ENCODE data around the gene REEP5. TPM values are rescaled to one million over a fixed set of nuclear protein-coding genes. Genes with fewer than 3 reads are reported as not detected.

REEP5 gene
- total and polyA plus RNA-seq, 9 of the 15 experiments (the other 6 are each of a cell fraction or from before 2014, with no cell fraction given), result 14.7 to 102 (median 36.0) TPM

DNA sequence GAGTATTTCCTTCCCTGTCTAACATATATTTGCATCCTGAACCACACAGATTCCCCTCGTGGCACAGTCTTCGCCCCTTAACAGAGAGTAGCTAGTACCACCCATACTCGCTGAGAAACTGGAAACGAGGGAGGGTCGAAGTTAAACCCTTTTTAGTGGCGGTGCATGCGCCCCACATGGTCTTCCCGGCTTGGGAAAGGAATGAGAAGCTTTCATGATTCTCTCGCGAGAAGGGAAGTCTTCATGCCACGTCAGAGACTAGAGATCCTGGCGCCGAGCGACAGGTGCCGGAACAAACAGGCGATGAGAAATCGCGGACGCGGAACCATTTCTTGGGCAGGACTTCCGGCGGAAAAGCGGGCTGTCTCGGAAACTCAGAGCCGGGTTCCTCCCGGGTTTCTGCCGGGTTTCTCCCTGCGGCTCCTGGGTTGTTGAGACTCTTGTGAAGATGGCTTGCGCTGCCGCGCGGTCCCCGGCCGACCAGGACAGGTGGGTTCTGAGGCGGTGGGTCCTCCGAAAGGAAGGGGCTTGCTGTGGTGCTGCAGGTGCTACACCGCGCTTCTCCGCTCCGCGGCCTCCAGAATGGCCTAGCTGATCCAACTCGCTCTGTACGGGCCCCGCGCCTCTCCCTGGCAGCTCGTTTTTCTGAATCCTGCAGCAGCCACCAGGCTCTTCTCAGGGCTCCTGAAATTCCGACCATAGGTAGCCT lies 60.9 kb downstream of the REEP5 start, which contains the start of gene SRP19 (continued):
- TF ChIP-seq EP300 (IDR thresholded peaks at IDR 0.05; ENCODE audit: low read length) (peak; percentile 31; the same call in 1 of the 2 replicates), ZNF184 (CRISPR knock-in tag; IDR thresholded peaks at IDR 0.05) (no peak), SIRT6 (IDR thresholded peaks at IDR 0.05; ENCODE audit: low read depth, low read length) (no peak), SRSF7 (optimal IDR thresholded peaks at IDR 0.05; ENCODE audit: low read depth, low read length) (no peak), CBX2 (IDR thresholded peaks at IDR 0.05; ENCODE audit: insufficient read depth, low read length, poor library complexity, severe bottlenecking) (no peak), CHD2 (IDR thresholded peaks at IDR 0.05; ENCODE audit: low read depth, low read length) (peak; percentile 98), NCOA2 (IDR thresholded peaks at IDR 0.05; ENCODE audit: partially characterized antibody in 2 of 2) (no peak), ILK (tag; IDR thresholded peaks at IDR 0.05; ENCODE audit: borderline replicate concordance, low read depth) (no peak), ZFPM2 (CRISPR knock-in tag; IDR thresholded peaks at IDR 0.05) (no peak), NELFE (IDR thresholded peaks at IDR 0.05; ENCODE audit: insufficient read depth, insufficient read length) (no peak), GATAD2B (IDR thresholded peaks at IDR 0.05; ENCODE audit: borderline replicate concordance) (no peak)
- TF ChIP-seq, protein P1, sequence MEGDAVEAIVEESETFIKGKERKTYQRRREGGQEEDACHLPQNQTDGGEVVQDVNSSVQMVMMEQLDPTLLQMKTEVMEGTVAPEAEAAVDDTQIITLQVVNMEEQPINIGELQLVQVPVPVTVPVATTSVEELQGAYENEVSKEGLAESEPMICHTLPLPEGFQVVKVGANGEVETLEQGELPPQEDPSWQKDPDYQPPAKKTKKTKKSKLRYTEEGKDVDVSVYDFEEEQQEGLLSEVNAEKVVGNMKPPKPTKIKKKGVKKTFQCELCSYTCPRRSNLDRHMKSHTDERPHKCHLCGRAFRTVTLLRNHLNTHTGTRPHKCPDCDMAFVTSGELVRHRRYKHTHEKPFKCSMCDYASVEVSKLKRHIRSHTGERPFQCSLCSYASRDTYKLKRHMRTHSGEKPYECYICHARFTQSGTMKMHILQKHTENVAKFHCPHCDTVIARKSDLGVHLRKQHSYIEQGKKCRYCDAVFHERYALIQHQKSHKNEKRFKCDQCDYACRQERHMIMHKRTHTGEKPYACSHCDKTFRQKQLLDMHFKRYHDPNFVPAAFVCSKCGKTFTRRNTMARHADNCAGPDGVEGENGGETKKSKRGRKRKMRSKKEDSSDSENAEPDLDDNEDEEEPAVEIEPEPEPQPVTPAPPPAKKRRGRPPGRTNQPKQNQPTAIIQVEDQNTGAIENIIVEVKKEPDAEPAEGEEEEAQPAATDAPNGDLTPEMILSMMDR (IDR thresholded peaks at IDR 0.05 in 2 of 3, conservative IDR thresholded peaks at IDR 0.05 in 1 of 3; ENCODE audit: insufficient read depth in 2 of 3, low read depth in 1 of 3, low read length in 3 of 3), result no peak
- TF ChIP-seq, protein P2, sequence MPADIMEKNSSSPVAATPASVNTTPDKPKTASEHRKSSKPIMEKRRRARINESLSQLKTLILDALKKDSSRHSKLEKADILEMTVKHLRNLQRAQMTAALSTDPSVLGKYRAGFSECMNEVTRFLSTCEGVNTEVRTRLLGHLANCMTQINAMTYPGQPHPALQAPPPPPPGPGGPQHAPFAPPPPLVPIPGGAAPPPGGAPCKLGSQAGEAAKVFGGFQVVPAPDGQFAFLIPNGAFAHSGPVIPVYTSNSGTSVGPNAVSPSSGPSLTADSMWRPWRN (IDR thresholded peaks at IDR 0.05; ENCODE audit: low read depth), result no peak
- TF ChIP-seq, protein P3, sequence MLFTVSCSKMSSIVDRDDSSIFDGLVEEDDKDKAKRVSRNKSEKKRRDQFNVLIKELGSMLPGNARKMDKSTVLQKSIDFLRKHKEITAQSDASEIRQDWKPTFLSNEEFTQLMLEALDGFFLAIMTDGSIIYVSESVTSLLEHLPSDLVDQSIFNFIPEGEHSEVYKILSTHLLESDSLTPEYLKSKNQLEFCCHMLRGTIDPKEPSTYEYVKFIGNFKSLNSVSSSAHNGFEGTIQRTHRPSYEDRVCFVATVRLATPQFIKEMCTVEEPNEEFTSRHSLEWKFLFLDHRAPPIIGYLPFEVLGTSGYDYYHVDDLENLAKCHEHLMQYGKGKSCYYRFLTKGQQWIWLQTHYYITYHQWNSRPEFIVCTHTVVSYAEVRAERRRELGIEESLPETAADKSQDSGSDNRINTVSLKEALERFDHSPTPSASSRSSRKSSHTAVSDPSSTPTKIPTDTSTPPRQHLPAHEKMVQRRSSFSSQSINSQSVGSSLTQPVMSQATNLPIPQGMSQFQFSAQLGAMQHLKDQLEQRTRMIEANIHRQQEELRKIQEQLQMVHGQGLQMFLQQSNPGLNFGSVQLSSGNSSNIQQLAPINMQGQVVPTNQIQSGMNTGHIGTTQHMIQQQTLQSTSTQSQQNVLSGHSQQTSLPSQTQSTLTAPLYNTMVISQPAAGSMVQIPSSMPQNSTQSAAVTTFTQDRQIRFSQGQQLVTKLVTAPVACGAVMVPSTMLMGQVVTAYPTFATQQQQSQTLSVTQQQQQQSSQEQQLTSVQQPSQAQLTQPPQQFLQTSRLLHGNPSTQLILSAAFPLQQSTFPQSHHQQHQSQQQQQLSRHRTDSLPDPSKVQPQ (CRISPR knock-in tag; IDR thresholded peaks at IDR 0.05; ENCODE audit: borderline replicate concordance), result no peak
- TF ChIP-seq, protein P4, sequence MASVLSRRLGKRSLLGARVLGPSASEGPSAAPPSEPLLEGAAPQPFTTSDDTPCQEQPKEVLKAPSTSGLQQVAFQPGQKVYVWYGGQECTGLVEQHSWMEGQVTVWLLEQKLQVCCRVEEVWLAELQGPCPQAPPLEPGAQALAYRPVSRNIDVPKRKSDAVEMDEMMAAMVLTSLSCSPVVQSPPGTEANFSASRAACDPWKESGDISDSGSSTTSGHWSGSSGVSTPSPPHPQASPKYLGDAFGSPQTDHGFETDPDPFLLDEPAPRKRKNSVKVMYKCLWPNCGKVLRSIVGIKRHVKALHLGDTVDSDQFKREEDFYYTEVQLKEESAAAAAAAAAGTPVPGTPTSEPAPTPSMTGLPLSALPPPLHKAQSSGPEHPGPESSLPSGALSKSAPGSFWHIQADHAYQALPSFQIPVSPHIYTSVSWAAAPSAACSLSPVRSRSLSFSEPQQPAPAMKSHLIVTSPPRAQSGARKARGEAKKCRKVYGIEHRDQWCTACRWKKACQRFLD (CRISPR knock-in tag; IDR thresholded peaks at IDR 0.05), result peak; percentile 74; the same call in 1 of the 2 replicates
